Epidermal melanocyte (primary cell): Measurements from ENCODE around the gene L3MBTL3.
"Not testable (repeated sequence)": the region's sequence is repeated elsewhere in the genome, so short reads cannot be mapped to it uniquely, and the experiment has no call there.

Source experiments
- DNase-seq: peaks from one replicate; pipeline ENCODE4 v3.0.0; 2011; ENCODE audit warnings: low spot score; ENCODE audit not compliant: insufficient read length

The L3MBTL3 gene

DNA sequence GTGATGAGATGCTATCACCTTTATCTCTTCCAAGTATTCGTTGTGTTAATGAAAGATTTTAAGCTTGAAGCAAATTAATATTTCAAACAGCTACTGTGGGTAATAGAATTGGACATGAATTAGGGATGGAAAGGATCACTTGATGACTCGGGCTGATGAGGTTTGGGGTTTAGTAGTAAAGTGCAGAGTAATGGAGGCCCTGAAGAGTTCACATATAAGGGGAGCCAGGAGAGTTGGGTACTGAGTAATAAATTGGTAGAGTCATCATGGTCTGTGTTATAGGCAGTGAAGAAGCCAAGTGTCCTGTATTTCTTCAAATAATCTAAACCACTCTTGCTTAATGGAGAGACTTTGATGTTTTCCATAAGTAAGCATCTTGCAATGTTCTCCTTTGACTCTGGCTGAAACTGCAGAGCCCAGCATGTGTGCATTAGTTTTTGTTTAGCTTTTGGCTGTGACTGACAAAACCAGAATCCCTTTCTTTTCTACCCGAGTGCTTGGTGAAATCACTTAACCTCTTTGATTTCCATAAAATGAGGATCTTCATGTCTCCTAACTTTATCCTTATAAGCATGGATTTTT is 57.6 kb downstream of the L3MBTL3 start:
- DNase-seq: no peak

- DNase-seq: no peak
Measured at GRCh38 chr6:130076512-130076911, 58.1 kb downstream of the L3MBTL3 start.

- no peak for DNase-seq
Measured at GRCh38 chr6:130090796-130091195, 72.4 kb downstream of the L3MBTL3 start.

GRCh38 chr6:130093546-130093945 is 75.2 kb downstream of the L3MBTL3 start:
- DNase-seq: no peak

- DNase-seq: no peak
Measured at GRCh38 chr6:130098317-130098716, 79.9 kb downstream of the L3MBTL3 start.

GRCh38 chr6:130099119-130099518 is 80.7 kb downstream of the L3MBTL3 start:
- no peak for DNase-seq

- no peak for DNase-seq
Measured at GRCh38 chr6:130105996-130106704, 87.8 kb downstream of the L3MBTL3 start.

- no peak for DNase-seq
Measured at GRCh38 chr6:130107710-130108109, 89.3 kb downstream of the L3MBTL3 start.

DNA sequence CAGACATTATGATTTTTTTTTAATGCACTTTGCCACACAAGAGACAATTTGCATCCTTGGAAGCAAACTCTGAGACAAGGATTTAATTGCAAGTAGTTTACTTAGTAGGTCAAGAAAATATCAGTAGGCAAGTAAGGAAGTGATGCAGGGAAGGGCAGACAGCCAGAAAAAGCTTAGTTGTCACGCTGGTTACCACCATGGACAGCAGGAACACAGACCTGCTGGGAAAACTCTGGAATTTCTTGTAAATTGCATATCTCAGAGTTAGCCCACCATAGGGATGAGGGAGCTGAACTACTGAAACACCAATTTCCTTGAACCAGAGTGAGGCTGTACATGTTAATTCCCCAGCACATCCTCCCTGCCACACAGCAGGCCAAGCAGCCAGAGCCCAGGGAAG is 92.7 kb downstream of the L3MBTL3 start:
- DNase-seq: no peak

DNA sequence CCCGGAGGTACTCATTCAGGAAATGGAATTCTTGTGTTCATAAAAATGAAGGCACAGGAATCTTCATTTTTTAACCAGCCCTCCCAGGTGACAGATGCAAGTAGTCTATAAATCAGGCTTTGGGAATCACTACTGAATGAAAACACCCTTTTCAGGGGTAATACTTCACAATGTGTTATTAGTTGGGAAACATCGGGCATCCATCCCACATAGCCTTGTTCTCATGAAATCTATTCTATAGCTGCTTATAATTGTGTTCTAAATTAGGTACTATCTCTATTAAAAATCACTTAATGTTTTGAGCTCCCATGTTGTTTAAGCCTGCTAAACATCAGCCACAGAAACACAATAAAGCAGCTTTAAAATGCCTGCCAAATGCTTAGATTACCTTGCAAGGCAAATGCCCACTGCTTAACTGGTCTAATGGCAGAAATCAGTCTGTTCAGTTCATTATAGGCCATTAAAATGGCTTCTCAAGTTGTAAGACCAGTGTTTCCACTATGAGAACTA is 94.9 kb downstream of the L3MBTL3 start:
- DNase-seq: no peak

- no peak for DNase-seq
Measured at GRCh38 chr6:130115036-130115435, 96.7 kb downstream of the L3MBTL3 start.

DNA sequence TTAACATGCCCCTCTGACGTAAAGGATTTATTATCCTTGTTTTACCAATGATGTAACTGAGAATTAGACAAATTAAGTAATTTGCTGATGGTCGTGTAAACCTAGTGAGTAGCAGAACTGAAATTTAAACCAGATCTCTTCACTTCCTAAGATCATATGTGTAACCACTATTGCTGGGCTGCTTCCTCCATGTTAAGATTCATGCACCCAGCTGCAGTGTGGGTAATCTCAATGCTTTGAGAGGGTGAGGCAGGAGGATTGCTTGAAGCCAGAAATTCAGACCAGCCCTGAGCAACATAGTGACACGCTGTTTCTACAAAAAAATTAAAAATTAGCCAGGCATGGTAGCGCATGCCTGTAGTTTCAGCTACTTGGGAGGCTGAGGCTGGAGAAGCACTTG is 97.9 kb downstream of the L3MBTL3 start:
- DNase-seq: no peak

DNA sequence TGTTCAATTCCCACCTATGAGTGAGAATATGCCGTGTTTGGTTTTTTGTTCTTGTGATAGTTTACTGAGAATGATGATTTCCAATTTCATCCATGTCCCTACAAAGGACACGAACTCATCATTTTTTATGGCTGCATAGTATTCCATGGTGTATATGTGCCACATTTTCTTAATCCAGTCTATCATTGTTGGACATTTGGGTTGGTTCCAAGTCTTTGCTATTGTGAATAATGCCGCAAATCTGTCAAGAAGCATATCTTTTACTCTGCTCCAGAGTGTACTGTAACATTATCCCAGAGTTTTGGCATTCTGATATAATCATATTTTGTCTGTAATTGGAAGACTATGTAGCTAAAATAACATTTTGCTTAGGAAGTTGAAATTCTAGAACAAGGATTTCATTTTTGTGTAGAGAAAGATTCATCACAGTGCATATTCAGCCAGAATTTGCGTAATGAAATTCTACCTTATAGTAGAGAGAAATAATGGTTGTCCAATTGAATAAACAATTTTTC is 98.9 kb downstream of the L3MBTL3 start:
- DNase-seq: not testable (repeated sequence)

DNA sequence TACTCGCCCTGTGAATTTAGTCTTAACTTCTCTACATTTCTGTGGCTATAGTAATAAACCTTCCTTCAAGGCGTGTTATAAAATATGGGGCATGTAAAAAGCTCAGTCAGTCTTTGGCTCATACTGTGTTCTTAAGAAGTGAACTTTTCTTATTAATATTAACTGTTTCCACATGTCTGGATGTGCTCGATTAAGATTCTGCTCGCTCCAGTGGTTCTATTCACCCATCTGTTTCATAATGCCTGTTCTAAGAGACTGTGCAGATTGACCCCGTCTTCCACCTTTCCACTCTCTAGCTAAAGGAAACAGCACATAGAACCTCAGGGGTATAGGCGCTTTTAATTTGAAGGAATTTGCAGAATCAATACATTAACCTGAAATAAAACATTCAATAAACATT is 99.9 kb downstream of the L3MBTL3 start:
- no peak for DNase-seq

DNA sequence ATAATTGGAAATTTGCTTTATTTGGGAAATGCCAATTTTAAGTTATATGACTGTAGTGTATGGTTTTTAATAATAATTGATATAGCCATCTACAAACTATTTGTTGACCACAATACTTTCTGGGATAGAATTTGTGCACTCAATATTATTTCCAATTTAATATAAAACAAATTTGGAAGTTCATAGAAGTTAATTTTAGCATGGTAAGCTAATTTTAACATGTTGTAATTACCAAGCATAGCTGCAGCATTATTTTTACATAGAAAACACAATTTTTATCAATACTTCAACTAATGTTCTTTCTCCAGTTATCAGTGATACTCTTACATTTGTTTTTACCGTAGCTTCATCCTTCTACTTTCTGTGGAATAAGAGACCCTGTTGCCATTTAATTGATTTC is 100.8 kb downstream of the L3MBTL3 start:
- no peak for DNase-seq

- no peak for DNase-seq
Measured at GRCh38 chr6:130120731-130121130, 102.3 kb downstream of the L3MBTL3 start.

DNA sequence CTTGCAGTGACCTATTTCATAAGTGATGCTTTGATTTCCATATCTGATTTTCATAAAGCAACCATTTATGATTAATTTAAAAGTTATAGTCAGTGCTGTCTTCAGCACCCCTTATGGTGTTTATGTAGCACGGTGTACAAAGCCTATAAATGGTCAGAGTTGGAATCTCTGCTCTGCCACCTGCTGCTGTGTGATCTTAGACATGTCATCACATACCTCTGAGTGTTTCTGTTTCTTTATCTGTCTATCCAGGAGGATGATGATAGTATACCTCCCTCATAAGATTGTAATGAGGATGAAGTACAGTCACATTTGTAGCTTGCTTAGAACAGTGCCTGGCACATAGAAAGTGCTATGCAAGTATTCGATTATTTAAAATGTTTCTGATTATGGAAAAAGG is 103.9 kb downstream of the L3MBTL3 start:
- no peak for DNase-seq

- no peak for DNase-seq
Measured at GRCh38 chr6:130127195-130127594, 108.8 kb downstream of the L3MBTL3 start.

- DNase-seq: no peak
Measured at GRCh38 chr6:130128326-130128725, 109.9 kb downstream of the L3MBTL3 start.

DNA sequence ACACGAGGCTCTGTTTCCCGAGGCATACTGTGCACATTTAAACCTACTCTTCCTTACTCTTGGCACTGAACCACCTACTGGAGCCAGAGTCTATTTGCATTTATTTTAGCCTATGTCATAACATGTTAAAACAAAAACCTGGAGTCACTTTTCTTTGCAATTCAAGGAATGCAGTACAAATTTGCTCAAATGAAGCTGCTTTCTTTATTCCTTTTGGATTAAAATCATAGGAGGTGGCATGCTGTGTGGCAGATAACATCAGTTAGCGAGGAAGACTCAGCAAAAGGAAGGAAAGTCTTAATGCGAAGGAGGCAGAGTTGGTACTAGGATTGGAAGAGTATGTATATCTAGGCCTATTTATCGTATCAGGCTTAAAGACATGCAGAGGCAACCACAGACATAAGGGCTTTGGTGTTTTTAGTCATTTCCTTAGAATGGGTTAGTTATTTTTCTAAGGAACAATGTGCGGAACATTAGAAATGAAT is 111.4 kb downstream of the L3MBTL3 start:
- no peak for DNase-seq

- no peak for DNase-seq
Measured at GRCh38 chr6:130132286-130132701, 113.9 kb downstream of the L3MBTL3 start.

GRCh38 chr6:130134582-130134981 is 116.2 kb downstream of the L3MBTL3 start:
- no peak for DNase-seq

DNA sequence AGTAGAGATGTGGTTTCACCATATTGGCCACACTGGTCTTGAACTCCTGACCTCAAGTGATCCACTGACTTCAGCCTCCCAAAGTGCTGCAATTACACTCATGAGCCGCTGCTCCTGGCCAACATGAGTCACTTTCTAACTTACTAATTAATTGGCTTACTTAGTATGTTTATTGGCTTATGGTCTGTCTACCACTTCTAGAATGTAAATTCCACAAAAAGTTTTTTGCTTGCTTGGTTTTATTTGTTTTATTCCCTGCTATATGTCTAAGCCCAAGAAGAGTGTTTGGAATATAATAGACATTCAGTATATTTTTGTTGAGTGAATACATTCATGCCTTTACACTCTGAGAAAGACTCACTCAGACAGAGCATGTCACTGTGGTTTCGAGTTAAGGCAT is 118.4 kb downstream of the L3MBTL3 start:
- DNase-seq: no peak
